Body of pancreas (tissue), 4 donors: ENCODE measurements around the gene R3HDM4. TPM values are rescaled to one million over a fixed set of nuclear protein-coding genes. Genes with fewer than 3 reads are reported as not detected.

Source experiments
- ATAC-seq: fragments of 150-250 bp; one replicate; pipeline ENCODE4 v1.9.1; 2016
- DNase-seq, 4 donors: peaks; one replicate each; pipeline ENCODE4 v3.0.0-alpha.2; 2019
- H3K27ac ChIP-seq, 4 donors: fragments of 200-600 bp; sonication (generic); 1 replicate in 3 of 4; 2 replicates in 1 of 4; pipeline versions ENCODE4 v1.5.1 to v1.6.1; 2016 to 2019; ENCODE audit warnings: mild to moderate bottlenecking in 1 of 4, mixed read lengths in 1 of 4, moderate library complexity in 1 of 4
- H3K27me3 ChIP-seq, 2 donors: fragments of 200-600 bp; sonication (generic); one replicate each; pipeline ENCODE4 v1.6.0; 2016; ENCODE audit warnings: mild to moderate bottlenecking in 1 of 2
- H3K36me3 ChIP-seq, 2 donors: fragments of 200-600 bp; sonication (generic); replicated peaks in 1 of 2; 2 replicates each; pipeline ENCODE4 v1.5.1; 2016; ENCODE audit warnings: low read depth in 2 of 2; ENCODE audit not compliant: insufficient read depth in 1 of 2
- H3K4me1 ChIP-seq: fragments of 200-600 bp; sonication (generic); one replicate; pipeline ENCODE4 v1.6.0; 2016
- H3K4me3 ChIP-seq, 2 donors: fragments of 200-600 bp; sonication (generic); 1 replicate in 1 of 2; 2 replicates in 1 of 2; pipeline ENCODE4 v1.5.1; 2016 to 2019
- H3K9me3 ChIP-seq, 3 donors: fragments of 200-600 bp; sonication (generic); 1 replicate in 2 of 3; 2 replicates in 1 of 3; pipeline ENCODE4 v1.5.1; 2016
- POLR2A ChIP-seq, 3 donors: fragments of 450-650 bp; IDR thresholded peaks; one replicate each; pipeline ENCODE4 v1.6.1; 2016; ENCODE audit warnings: antibody characterized with exemption in 3 of 3, mild to moderate bottlenecking in 2 of 3
- WGBS, 2 donors: methylation state at CpG; one replicate each; pipeline ENCODE4 v1.1.5; 2017; 5-methylcytosine and 5-hydroxymethylcytosine counted together
- intact Hi-C: fragments of 100-400 bp; cut with DNase I; formaldehyde crosslinking; loops from one replicate; pipeline ENCODE4 v1.15.1; 2023
- total RNA-seq, 2 donors: library from RNA; depleted of rRNA; stranded (reverse); fragments of >200 nt; gene quantifications; one replicate each; pipeline ENCODE4 v1.1.0, GENCODE V29; 2016
- TF ChIP-seq, protein P1 (sequence below), 7 experiments: fragments of 450-650 bp in 4 of 7; fragments of 200-600 bp in 3 of 7; sonication (generic) in 3 of 7; IDR thresholded peaks; one replicate each; pipeline ENCODE4 v1.5.1; 2016 to 2019; ENCODE audit warnings: antibody characterized with exemption in 7 of 7

Gene R3HDM4
- total RNA-seq, 2 donors from 2014 or later: 11.2 to 34.0 TPM

DNA sequence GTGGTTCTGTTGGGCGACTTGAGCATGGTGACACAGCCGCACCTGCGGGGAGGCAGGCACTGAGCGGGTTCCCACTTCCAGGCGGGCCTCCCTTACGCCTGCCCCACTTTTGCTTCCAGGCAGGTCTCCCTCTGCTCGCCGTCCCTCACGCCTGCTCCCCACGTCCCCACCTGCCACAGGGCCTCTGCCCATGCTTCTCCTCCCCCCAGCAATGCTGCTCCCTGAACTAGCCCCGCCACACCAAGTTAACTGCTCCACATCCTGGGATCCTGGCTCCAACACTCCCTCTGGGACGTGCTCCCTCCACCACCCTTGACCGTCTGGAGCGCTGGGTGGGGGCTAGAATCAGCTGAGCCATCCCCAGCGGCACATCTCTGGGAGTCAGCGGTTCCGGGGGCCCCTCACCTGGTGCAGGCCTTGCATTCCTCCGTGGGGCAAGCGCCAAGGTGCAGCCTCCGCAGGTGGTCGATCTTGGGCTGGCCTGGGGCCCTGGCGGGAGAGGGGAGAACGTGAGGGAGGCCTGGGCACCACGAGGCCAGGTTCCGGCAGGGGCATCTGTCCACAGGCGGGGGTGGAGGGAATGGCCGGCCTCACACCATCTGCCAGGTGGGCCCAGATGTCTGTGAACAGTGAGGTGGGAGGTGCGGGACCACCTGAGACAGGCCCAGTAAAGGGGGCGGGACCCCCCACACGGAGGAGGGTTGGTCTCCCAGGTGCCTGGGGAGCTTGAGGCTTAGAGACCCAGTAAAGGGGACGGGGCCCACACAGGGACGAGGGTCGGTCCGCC lies 44.4 kb downstream of the R3HDM4 start:
- WGBS, 2 donors: 93 to 95% methylated on average over 29 to 30 of the region's 34 CpGs
- Histone ChIP-seq H3K9me3 (no peaks in the 10 kb centered on the region), H3K36me3 (peaks cover 2 to 8% of the 10 kb centered on the region in 2 donors), H3K4me1 (peaks cover 11% of the 10 kb centered on the region), H3K27me3 (no peaks in the 10 kb centered on the region), H3K27ac (no peak overlapping the region), H3K4me3 (no peak overlapping the region)
- DNase-seq (no peak), ATAC-seq (no peak)
- TF ChIP-seq, protein P1, sequence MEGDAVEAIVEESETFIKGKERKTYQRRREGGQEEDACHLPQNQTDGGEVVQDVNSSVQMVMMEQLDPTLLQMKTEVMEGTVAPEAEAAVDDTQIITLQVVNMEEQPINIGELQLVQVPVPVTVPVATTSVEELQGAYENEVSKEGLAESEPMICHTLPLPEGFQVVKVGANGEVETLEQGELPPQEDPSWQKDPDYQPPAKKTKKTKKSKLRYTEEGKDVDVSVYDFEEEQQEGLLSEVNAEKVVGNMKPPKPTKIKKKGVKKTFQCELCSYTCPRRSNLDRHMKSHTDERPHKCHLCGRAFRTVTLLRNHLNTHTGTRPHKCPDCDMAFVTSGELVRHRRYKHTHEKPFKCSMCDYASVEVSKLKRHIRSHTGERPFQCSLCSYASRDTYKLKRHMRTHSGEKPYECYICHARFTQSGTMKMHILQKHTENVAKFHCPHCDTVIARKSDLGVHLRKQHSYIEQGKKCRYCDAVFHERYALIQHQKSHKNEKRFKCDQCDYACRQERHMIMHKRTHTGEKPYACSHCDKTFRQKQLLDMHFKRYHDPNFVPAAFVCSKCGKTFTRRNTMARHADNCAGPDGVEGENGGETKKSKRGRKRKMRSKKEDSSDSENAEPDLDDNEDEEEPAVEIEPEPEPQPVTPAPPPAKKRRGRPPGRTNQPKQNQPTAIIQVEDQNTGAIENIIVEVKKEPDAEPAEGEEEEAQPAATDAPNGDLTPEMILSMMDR (IDR thresholded peaks at IDR 0.05): no peak
- TF ChIP-seq POLR2A (IDR thresholded peaks at IDR 0.05): no peak
- intact Hi-C loops: no loop called here

DNA sequence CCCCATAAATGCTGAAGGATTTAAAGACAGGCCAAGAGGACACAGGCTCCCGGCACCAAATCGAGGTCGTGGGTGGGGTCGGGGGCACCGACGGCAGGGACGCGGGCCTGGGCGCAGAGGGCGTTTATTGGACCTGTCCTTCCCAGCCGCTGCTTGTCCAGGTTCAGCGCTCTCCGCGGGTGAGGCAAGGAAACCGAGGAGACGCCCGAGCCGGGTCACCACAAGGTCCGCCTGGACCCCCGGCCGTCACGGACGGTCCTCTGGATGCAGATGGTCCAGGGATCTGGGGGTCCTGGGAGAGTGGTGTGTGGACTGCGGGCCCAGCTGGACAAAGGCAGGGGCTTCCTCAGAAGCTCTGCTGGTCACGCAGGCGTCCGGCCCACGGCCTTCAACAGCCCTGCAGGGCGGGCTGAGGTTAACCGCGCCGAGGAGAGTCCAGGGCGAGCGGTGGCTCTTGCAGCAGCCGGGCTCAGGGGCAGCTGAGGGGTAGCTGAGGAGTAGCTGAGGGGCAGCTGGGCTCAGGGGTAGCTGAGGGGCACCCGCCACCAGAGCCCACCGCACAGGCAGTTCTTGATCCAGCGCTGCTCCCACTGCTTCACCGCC lies 45.1 kb downstream of the R3HDM4 start:
- H3K36me3 ChIP-seq: peaks cover 2 to 8% of the 10 kb centered on the region in 2 donors
- no peak overlapping the region for H3K27ac ChIP-seq
- DNase-seq: no peak
- H3K9me3 ChIP-seq: no peaks in the 10 kb centered on the region
- H3K27me3 ChIP-seq: no peaks in the 10 kb centered on the region
- H3K4me1 ChIP-seq: peaks cover 17% of the 10 kb centered on the region
- intact Hi-C loops: no loop called here
- TF ChIP-seq, protein P1 (IDR thresholded peaks at IDR 0.05): no peak
- no peak for TF ChIP-seq POLR2A (IDR thresholded peaks at IDR 0.05)
- WGBS, 2 donors: 95 to 98% methylated on average over 14 to 31 of the region's 39 CpGs
- ATAC-seq: no peak
- H3K4me3 ChIP-seq: no peak overlapping the region

DNA sequence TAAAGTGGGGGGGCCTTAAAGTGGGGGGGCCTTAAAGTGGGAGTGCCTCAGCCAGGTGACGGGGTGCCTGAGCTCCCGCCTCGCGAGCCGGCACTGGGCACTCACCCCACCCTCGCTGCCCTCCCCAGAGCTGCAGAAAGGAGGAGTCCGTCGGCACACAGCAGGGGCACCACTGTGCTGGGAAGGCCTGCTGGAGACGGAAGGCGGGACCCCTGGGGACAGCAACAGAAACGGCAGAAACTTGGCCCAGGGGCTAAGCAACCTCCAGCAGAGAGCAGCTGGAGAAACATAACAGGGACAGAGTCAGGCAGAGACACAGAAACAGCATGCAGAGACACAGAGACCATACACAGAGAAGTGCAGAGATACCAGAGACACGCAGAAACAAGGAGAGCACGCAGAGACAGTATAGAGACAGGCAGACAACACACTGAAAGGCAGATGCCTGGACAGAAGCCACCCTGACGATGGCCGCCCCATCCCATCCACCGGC lies 45.7 kb downstream of the R3HDM4 start:
- no peak for TF ChIP-seq POLR2A (IDR thresholded peaks at IDR 0.05)
- TF ChIP-seq, protein P1 (IDR thresholded peaks at IDR 0.05): no peak
- peaks cover 20% of the 10 kb centered on the region for H3K4me1 ChIP-seq
- no peaks in the 10 kb centered on the region for H3K9me3 ChIP-seq
- DNase-seq (no peak), ATAC-seq (no peak)
- no peak overlapping the region for H3K4me3 ChIP-seq
- H3K27ac ChIP-seq: no peak overlapping the region
- no peaks in the 10 kb centered on the region for H3K27me3 ChIP-seq
- H3K36me3 ChIP-seq: peaks cover 2 to 8% of the 10 kb centered on the region in 2 donors
- intact Hi-C loops: no loop called here
- 82 to 92% methylated on average over 10 to 16 of the region's 16 CpGs for WGBS, 2 donors

DNA sequence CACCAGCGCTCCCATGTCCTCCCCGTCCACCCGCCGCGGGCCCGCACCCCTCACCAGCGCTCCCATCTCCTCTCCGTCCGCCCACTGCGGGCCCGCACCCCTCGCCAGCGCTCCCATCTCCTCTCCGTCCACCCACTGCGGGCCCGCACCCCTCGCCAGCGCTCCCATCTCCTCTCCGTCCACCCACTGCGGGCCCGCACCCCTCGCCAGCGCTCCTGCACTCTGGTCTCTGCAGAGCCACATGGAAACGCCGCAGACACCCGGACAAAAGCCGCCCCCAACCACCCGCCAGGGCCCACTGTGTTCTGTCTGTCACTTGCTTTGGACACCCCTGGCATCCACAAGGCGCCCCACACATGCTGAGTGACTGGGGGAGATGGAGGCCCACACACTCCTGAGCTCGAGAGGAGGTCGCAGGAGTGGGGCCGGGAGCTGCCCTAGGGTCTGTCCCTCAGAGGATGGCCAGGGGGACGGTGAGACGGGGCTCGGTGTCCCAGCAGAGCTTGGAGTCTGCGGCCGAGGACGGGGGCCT lies 46.2 kb downstream of the R3HDM4 start:
- intact Hi-C loops: no loop called here
- TF ChIP-seq, protein P1 (IDR thresholded peaks at IDR 0.05): no peak
- no peak for TF ChIP-seq POLR2A (IDR thresholded peaks at IDR 0.05)
- no peak for ATAC-seq
- H3K36me3 ChIP-seq: peaks cover 2 to 8% of the 10 kb centered on the region in 2 donors
- H3K27me3 ChIP-seq: no peaks in the 10 kb centered on the region
- no peak for DNase-seq
- H3K9me3 ChIP-seq: no peaks in the 10 kb centered on the region
- H3K4me3 ChIP-seq: no peak overlapping the region
- WGBS, 2 donors: 86 to 94% methylated on average over 31 to 34 of the region's 38 CpGs
- H3K4me1 ChIP-seq: peaks cover 19% of the 10 kb centered on the region
- H3K27ac ChIP-seq: no peak overlapping the region
